Left lung (tissue), 10 donors: ENCODE results near the gene CEPT1. TPM values are rescaled to one million over a fixed set of nuclear protein-coding genes. Genes with fewer than 3 reads are reported as not detected.
A peak's percentile ranks its signal among the peaks of the same experiment; 100 is the strongest.

ENCODE experiments used
- ATAC-seq: fragments of 200-7000 bp; cut with Tn5 transposase; one replicate; pipeline ENCODE4 v1.9.1; 2020; ENCODE audit warnings: moderate library complexity
- DNase-seq, 4 donors: peaks; one replicate each; pipeline ENCODE4 v3.0.0-alpha.2; 2013 to 2020
- H3K27ac ChIP-seq, 2 donors: fragments of 200-600 bp; sonication (generic) in 1 of 2; one replicate each; pipeline versions ENCODE4 v1.5.0 to v1.8.0; 2020 to 2021
- H3K27me3 ChIP-seq, 2 donors: fragments of 200-600 bp; sonication (generic) in 1 of 2; one replicate each; pipeline versions ENCODE4 v1.5.0 to v1.8.0; 2020 to 2021
- H3K36me3 ChIP-seq, 2 donors: fragments of 200-600 bp; sonication (generic) in 1 of 2; one replicate each; pipeline versions ENCODE4 v1.5.0 to v1.8.0; 2020 to 2021
- H3K4me1 ChIP-seq, 2 donors: fragments of 200-600 bp; one replicate each; pipeline ENCODE4 v1.8.0; 2021
- H3K4me3 ChIP-seq, 2 donors: fragments of 200-600 bp; sonication (generic) in 1 of 2; one replicate each; pipeline versions ENCODE4 v1.5.0 to v1.8.0; 2020 to 2021; ENCODE audit warnings: mild to moderate bottlenecking in 1 of 2
- H3K9me3 ChIP-seq, 2 donors: fragments of 200-600 bp; sonication (generic) in 1 of 2; one replicate each; pipeline versions ENCODE4 v1.5.0 to v1.8.0; 2020 to 2021
- intact Hi-C, 2 donors: fragments of 100-400 bp; cut with DNase I; formaldehyde crosslinking; loops; one replicate each; pipeline versions ENCODE4 v1.11.2 to v1.14.2; 2022
- polyA plus RNA-seq, 6 donors: library from polyadenylated mRNA; unstranded; fragments of 120-200 nt; gene quantifications; one replicate each; pipeline ENCODE4 v1.2.1, GENCODE V29; 2013; ENCODE audit not compliant: insufficient read length in 6 of 6
- total RNA-seq, 2 donors: library from RNA; stranded (reverse); fragmentation: NEBNext Ultra II Directional; extraction: Animal tissue kit (Norgen Biotek cat#: 25700); gene quantifications; one replicate each; pipeline ENCODE4 v1.2.1, GENCODE V29; 2021
- TF ChIP-seq, protein P1 (sequence below), 2 donors: fragments of 200-600 bp; sonication (generic) in 1 of 2; IDR thresholded peaks; one replicate each; pipeline versions ENCODE4 v1.5.0 to v1.8.0; 2021; ENCODE audit warnings: antibody characterized with exemption in 2 of 2
- donor health status: DM: no; HTN: yes; CAD: no.
- donor health status: DM: no; HTN: no; CAD: no.

CEPT1 gene
- total and polyA plus RNA-seq, 8 donors = 40.4 to 66.3 (median 55.5) TPM

GRCh38 chr1:111205714-111206050 lies 65.7 kb downstream of the CEPT1 start:
- intact Hi-C loops = no loop called here

GRCh38 chr1:111208921-111209320 lies 68.9 kb downstream of the CEPT1 start:
- Histone ChIP-seq H3K4me1 (peaks cover 0 to 46% of the 10 kb centered on the region in 2 donors), H3K9me3 (no peaks in the 10 kb centered on the region), H3K36me3 (no peaks in the 10 kb centered on the region), H3K4me3 (no peak overlapping the region), H3K27me3 (no peaks in the 10 kb centered on the region), H3K27ac (no peak overlapping the region)
- TF ChIP-seq, protein P1, sequence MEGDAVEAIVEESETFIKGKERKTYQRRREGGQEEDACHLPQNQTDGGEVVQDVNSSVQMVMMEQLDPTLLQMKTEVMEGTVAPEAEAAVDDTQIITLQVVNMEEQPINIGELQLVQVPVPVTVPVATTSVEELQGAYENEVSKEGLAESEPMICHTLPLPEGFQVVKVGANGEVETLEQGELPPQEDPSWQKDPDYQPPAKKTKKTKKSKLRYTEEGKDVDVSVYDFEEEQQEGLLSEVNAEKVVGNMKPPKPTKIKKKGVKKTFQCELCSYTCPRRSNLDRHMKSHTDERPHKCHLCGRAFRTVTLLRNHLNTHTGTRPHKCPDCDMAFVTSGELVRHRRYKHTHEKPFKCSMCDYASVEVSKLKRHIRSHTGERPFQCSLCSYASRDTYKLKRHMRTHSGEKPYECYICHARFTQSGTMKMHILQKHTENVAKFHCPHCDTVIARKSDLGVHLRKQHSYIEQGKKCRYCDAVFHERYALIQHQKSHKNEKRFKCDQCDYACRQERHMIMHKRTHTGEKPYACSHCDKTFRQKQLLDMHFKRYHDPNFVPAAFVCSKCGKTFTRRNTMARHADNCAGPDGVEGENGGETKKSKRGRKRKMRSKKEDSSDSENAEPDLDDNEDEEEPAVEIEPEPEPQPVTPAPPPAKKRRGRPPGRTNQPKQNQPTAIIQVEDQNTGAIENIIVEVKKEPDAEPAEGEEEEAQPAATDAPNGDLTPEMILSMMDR (IDR thresholded peaks at IDR 0.05) = no peak
- intact Hi-C loops = no loop called here
- no peak for ATAC-seq
- DNase-seq = no peak

More at GRCh38 chr1:111205714-111206050, 65.7 kb downstream of the CEPT1 start:
- no peaks in the 10 kb centered on the region for H3K27me3 ChIP-seq
- DNase-seq (no peak), ATAC-seq (no peak)
- no peaks in the 10 kb centered on the region for H3K9me3 ChIP-seq
- H3K4me3 ChIP-seq = no peak overlapping the region
- no peaks in the 10 kb centered on the region for H3K36me3 ChIP-seq
- peak overlapping the region; percentile 80 to 98 for H3K27ac ChIP-seq
- peaks cover 22 to 58% of the 10 kb centered on the region in 2 donors for H3K4me1 ChIP-seq
- TF ChIP-seq, protein P1 (IDR thresholded peaks at IDR 0.05) = no peak

DNA sequence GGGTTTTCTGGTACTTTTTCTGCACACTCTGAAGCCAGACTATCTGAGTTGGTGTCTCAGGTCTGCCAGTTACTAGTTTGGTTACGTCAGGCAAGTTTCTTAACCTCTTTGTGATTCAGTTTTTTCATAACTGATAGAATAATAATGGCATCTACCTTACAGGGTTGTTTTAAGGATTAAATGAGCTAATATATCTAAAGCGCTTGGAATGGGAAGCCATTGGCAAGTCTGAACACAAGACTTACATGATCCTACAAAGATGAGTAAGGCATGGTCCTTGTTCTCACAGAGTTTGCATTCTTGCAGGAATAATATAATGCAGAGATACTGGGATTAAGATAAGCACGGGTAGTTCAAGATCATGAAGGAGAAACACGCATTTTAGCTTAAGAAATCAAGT lies 69.6 kb downstream of the CEPT1 start:
- Histone ChIP-seq H3K4me1 (peaks cover 0 to 48% of the 10 kb centered on the region in 2 donors), H3K27me3 (no peaks in the 10 kb centered on the region), H3K36me3 (no peaks in the 10 kb centered on the region), H3K9me3 (no peaks in the 10 kb centered on the region), H3K4me3 (no peak overlapping the region), H3K27ac (no peak overlapping the region)
- TF ChIP-seq, protein P1 (IDR thresholded peaks at IDR 0.05) = no peak
- ATAC-seq = no peak
- DNase-seq = no peak
- intact Hi-C loops = no loop called here

DNA sequence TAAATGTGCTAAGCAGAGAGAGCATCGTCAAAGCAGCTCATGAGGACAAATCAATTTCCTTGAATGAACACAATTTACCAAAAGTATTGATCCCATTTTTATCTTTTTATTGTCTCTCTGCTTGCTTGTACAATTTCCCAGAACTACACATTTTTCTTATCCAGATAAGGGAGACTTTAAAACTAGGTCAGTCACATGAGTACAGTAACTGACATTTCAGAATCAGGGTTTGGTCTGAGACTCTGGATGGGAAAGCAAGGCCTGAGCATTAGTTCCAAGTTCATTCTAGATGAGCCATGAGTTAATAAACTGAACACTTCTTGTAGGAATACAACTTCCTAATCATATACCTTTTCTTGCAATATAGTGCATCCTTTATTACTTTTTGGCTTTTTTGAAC lies 71.9 kb downstream of the CEPT1 start:
- intact Hi-C loops = no loop called here
- Histone ChIP-seq H3K27me3 (no peaks in the 10 kb centered on the region), H3K9me3 (no peaks in the 10 kb centered on the region), H3K4me1 (peaks cover 0 to 46% of the 10 kb centered on the region in 2 donors), H3K4me3 (no peak overlapping the region), H3K36me3 (no peaks in the 10 kb centered on the region), H3K27ac (no peak overlapping the region)
- ATAC-seq (no peak), DNase-seq (no peak)
- TF ChIP-seq, protein P1 (IDR thresholded peaks at IDR 0.05) = no peak

- TF ChIP-seq, protein P1 (IDR thresholded peaks at IDR 0.05) = no peak
- H3K36me3 ChIP-seq = no peaks in the 10 kb centered on the region
- H3K4me1 ChIP-seq = peaks cover 0 to 52% of the 10 kb centered on the region in 2 donors
- no peak for DNase-seq
- peak overlapping the region in 1 of 2 donors; percentile 64 for H3K27ac ChIP-seq
- no peaks in the 10 kb centered on the region for H3K9me3 ChIP-seq
- H3K27me3 ChIP-seq = no peaks in the 10 kb centered on the region
- ATAC-seq = peak; percentile 42
- intact Hi-C loops = no loop called here
- no peak overlapping the region for H3K4me3 ChIP-seq
These were observed 72.8 kb downstream of the CEPT1 start for GRCh38 chr1:111212634-111213335.
